ENCODE measurements around the gene HOXB7.

HOXB7 gene

DNA sequence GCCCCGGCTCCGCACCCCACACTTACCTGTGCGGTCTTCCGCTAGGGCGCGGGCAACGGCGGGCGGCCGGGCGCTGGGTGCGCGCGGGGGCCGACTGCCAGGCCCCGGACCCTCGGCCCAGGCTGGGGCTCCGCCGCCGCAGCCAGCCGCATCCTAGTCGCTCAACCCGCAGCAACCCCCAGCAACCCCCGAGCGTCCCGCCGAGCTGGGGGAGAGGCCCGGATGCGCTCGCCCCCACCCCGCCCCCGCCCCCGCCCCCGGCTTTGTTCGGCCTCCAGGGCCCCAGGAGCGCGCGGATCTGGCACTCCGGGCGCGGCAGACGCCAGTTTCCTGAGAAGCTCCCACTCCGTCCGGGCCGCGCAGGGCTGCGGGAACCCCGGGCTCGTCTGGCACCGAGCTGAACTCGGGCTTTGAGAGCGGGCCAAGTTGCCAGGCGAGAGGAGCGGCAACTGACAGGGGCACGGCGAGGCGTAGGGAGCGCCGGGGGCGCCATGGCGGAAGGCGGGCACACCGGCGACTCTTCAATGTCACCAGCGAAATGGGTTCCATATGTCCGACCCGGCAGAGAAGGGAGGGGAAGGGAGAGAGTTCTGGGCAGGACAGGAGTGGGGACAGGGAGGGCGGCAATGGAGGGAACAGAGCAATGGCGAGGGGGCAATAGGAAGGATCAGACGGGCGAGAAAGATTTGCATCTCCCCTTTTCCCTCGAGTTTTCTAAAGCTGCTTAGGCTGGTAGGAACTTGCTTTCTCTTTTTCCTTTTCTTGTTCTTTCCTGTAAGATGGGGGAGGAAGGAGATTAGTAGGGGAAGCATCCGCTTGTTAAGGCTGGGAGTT lies 46.4 kb downstream of the HOXB7 start:
- no peak for DNase-seq

DNA sequence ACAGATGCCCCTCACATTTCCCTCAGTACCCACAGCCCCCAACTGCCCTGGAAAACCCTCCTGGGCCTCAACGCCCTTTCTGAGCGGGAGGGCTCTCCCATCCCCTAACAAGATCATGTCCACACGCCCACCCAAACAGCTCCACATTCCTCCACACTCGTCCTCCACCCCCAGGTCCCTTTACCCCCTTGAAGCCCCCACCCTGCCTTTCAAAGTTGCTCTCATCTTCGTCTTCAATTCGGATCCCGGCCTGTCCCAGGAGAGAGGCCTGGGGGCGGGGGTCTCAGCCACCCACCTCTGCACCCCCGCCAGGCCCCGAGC lies 47.0 kb downstream of the HOXB7 start:
- DNase-seq, result no peak

DNA sequence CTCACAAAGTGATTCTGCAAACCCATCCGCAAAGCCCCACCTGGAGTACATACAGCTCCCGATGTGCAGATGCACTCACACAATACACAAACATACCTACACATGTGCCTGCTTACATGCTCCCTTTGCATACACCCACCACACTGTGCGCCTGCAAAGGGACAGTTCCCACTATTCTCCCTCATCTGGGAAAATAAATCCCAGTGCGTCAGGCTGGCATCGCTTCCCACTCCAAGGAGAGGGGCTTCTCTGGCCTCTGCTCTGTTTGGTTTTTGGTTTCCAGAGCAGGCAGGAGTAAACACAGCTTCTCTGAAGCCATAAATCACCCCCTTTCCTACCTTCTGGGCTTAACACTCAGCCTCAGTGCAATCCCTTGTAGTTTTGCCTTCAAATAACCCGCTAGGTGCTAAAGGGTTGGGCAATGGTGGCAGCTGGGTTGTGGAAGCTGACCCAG lies 47.4 kb downstream of the HOXB7 start:
- no peak for DNase-seq

DNA sequence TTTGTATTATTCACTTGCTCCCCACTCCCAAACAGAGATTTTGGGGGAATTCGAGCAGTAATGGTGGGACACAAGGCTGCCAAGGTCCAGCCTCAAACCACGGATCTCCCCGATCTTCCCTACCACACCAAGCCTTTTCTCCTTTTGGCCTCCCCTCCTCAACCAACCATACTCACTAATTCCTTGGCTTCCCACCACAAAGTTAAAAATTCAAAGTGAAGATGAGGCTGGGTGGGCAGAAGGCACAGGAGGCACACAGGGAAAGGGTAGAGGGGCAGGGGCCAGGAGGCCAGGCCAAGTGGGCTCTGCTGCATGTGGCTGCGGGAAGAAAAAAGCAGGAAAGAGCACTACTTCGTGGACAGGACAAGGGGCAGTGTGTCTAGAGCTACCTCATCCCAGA lies 47.9 kb downstream of the HOXB7 start:
- no peak for DNase-seq

DNA sequence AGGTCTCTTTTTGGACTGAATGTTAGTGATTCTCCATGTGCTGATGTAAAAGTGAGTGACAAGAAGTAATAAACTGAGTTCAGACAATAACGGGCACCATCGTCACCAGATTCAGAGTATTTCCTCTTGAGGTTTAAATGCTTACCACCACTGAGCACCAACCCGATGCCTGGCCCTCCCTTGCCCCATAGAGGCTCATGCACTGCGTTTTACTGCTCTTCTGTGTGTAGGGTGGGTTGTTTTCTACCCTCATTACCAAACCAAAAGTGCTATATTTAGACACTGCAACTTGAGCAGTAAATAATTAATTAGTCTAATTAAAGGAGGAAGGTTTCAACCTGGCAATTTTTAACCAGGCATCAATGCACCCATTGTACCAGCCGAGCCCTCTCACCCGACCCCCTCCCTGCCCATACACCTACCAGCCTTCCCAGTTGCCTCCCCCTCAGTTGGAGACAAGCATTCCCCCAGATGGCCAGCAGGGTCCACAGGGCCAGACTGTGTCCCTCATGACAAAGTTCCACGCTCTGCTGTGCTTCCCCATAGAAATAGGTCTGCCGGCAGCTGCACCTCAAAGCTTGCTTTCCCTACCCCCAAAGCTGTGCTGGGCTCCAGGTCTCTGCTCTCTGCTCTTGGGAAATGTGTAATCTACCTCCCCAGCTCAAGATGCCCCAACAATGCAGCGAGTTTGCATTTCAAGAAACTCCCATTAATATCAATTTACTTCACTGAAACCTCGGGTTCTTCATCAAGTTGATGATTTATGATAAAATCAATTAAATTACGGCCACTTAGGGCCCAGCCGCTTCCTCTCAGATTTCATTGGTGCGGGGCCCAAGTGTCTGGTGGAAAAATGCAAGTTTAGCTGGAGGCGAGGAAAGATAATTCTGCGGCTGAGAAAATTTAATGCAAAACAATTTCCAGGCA lies 48.7 kb downstream of the HOXB7 start:
- DNase-seq, result no peak

DNA sequence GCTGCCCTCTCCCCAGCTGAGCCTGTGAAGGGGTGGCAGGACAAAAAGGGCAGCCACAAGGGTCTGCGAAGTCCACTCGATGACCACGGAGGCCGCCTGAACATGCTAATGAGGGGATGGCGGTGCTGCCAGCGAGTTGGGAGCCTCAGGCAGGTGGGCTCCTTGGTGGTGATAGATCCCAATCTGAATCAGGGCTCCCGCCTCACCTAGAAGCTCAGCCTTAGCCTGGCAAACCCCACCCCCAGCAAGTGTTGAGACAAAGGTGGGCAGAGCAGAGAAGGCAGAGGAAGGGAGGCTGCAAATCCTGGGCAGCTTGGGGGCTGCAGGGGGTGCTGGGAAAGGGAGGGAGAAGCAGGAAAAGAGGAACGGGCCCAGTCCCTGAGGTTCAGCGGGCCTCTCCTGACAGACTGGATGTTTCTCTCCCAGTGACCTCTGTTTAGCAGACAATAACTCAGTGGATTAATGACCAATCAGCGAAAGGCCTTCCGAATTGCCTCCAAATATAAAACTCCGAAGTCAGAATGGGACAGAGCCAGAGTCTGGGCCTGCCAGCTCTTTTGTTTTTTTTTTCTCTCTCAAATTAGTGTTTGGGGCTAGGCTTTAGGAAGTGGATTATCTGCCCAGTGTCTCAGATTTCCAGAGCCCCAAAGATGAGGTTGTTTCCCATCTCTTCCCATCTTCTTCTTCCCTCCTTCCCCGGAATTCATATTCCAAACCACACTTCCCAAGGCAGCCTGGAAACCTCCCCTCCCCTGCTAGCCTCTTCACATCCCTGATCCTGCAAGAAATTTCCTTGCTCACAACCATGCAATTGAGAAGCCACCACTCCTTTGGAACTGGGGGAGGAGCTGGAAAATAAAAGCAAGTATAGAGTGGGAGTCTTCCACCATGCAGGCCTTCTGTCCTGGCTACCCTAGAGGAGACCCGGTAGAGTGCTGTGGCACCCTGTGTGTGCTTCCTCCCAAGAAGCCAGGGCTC lies 50.7 kb downstream of the HOXB7 start:
- DNase-seq, result no peak

DNA sequence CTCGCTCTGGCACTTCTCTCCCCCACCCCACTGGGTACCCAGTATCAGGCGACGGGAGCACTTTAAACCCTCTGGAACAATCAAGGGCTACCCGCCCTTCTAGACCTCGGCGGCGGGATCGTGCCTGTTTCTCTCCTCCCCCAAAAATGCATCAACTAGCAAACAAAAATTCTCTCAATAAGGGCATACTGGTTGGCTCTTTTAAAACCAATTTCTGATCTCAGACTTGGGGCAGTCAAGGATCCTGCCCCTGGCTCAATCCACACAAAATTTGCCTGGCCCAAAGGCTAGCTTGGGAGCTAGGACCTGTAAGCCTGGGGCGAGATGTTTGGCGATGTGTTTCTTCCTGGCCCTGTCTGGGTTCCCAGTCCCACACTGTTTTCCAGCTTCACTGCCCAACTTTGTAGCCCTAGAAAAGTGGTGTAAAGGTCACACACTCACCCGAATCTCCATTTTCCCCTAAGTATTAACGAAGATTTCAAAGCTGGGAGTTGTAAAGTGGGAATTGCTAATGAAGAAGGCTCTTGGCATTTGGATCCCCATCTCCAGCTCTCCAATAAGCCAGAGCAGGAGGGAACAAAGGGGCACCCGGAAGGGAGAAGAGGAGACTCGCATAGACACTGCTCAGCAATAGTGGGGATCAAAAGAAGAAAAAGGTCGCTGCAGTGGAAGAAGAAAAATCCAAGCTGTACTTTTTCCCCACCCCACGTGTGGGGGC lies 51.5 kb downstream of the HOXB7 start:
- no peak for DNase-seq

DNA sequence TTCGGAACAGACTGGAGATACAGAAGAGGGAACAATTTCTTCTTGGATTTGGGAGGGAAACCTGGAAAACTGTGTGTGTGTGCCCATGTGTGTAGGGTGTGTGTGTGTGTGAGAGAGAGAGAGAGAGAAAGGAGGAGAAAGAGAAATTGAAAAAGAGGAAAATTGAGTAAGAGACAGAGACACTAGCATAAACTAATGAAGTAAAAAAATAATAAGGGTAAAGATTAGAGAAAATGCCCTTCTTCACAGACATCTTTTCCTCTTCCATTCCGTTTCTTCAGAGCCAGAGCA lies 52.0 kb downstream of the HOXB7 start:
- no peak for DNase-seq

DNA sequence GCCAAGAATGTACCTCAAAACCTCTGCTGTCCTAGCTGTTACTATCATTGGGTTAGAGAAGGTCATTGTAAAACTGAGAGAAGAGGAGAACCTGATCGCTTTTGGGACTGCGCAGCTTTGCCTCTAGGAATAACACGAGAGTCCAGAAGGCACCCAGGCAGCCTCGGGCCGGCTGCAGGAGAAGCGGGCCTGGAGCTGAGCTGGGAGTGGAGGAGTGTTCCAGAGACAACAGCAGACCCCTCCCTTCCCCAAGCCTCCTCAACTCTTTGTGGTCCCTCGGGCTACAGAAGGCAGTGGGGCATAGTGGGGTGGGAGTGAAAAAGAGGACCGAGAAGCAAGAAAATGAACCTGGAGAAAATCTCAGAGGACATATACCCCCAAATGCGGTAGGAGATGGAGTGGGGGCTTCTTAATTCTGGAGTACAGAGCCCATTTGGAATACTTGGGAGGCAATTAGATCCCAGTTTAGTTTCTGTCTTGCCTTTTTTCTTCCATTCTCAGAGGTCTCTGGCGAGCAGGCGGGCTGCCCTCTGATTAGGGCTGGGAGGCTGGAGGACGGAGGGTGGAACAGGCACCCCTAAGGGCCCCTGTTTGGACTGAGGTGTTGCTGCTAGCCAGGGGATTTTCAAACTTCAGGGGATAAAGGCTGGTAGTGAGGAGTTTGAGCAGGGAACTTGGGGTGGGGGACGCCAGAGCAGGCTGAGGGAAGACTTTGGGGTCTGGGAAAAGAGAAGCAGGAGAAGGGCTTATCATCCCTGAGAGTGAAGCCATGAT lies 52.6 kb downstream of the HOXB7 start:
- DNase-seq, result no peak

Measured in NCI-H2107 (cell line).